Measurements from ENCODE around the gene TNNI2.

TNNI2 gene

GRCh38 chr11:1864831-1865665 is 26.3 kb downstream of the TNNI2 start:
- DNase-seq (ENCODE audit: low read depth, low spot score), result no peak
- Histone ChIP-seq H3K27me3 (ENCODE audit: control insufficient read depth, insufficient read depth, low read length) (no peaks in the 10 kb centered on the region), H3K9me3 (ENCODE audit: control insufficient read depth, insufficient read depth, low read length) (no peaks in the 10 kb centered on the region), H3K27ac (ENCODE audit: low read length) (no peak overlapping the region), H3K36me3 (ENCODE audit: control insufficient read depth, insufficient read depth, low read length) (0 out of 2 replicates have a peak, but pooled peaks cover 3% of the 10 kb centered on the region), H3K4me1 (ENCODE audit: control insufficient read depth, insufficient read depth, low read length) (peaks cover 7% of the 10 kb centered on the region), H3K4me3 (ENCODE audit: low read length) (no peak overlapping the region)
- no CpG with 5 or more reads among the region's 30 CpGs for WGBS (ENCODE audit: insufficient coverage, insufficient read length)

GRCh38 chr11:1866226-1866625 is 27.4 kb downstream of the TNNI2 start:
- Histone ChIP-seq H3K4me1 (ENCODE audit: control insufficient read depth, insufficient read depth, low read length) (peaks cover 7% of the 10 kb centered on the region), H3K36me3 (ENCODE audit: control insufficient read depth, insufficient read depth, low read length) (0 out of 2 replicates have a peak, but pooled peaks cover 3% of the 10 kb centered on the region), H3K27me3 (ENCODE audit: control insufficient read depth, insufficient read depth, low read length) (no peaks in the 10 kb centered on the region), H3K9me3 (ENCODE audit: control insufficient read depth, insufficient read depth, low read length) (no peaks in the 10 kb centered on the region), H3K4me3 (ENCODE audit: low read length) (no peak overlapping the region), H3K27ac (ENCODE audit: low read length) (no peak overlapping the region)
- DNase-seq (ENCODE audit: low read depth, low spot score), result no peak
- WGBS (ENCODE audit: insufficient coverage, insufficient read length), result no CpG with 5 or more reads among the region's 8 CpGs

- no peak overlapping the region for H3K27ac ChIP-seq (ENCODE audit: low read length)
- no peak for DNase-seq (ENCODE audit: low read depth, low spot score)
- H3K27me3 ChIP-seq (ENCODE audit: control insufficient read depth, insufficient read depth, low read length), result no peaks in the 10 kb centered on the region
- WGBS (ENCODE audit: insufficient coverage, insufficient read length), result no CpG with 5 or more reads among the region's 15 CpGs
- H3K9me3 ChIP-seq (ENCODE audit: control insufficient read depth, insufficient read depth, low read length), result no peaks in the 10 kb centered on the region
- peaks cover 7% of the 10 kb centered on the region for H3K4me1 ChIP-seq (ENCODE audit: control insufficient read depth, insufficient read depth, low read length)
- H3K36me3 ChIP-seq (ENCODE audit: control insufficient read depth, insufficient read depth, low read length), result 0 out of 2 replicates have a peak, but pooled peaks cover 3% of the 10 kb centered on the region
- H3K4me3 ChIP-seq (ENCODE audit: low read length), result no peak overlapping the region
Observed at GRCh38 chr11:1866776-1867175, 28.0 kb downstream of the TNNI2 start.

GRCh38 chr11:1867381-1867780 is 28.6 kb downstream of the TNNI2 start:
- DNase-seq (ENCODE audit: low read depth, low spot score), result no peak
- 0 out of 2 replicates have a peak, but pooled peaks cover 3% of the 10 kb centered on the region for H3K36me3 ChIP-seq (ENCODE audit: control insufficient read depth, insufficient read depth, low read length)
- WGBS (ENCODE audit: insufficient coverage, insufficient read length), result no CpG with 5 or more reads among the region's 8 CpGs

GRCh38 chr11:1868056-1868635 is 29.4 kb downstream of the TNNI2 start:
- WGBS (ENCODE audit: insufficient coverage, insufficient read length), result no CpG with 5 or more reads among the region's 14 CpGs
- no peak for DNase-seq (ENCODE audit: low read depth, low spot score)
- Histone ChIP-seq H3K27ac (ENCODE audit: low read length) (no peak overlapping the region), H3K27me3 (ENCODE audit: control insufficient read depth, insufficient read depth, low read length) (no peaks in the 10 kb centered on the region), H3K4me3 (ENCODE audit: low read length) (no peak overlapping the region), H3K36me3 (ENCODE audit: control insufficient read depth, insufficient read depth, low read length) (0 out of 2 replicates have a peak, but pooled peaks cover under 1% of the 10 kb centered on the region), H3K9me3 (ENCODE audit: control insufficient read depth, insufficient read depth, low read length) (no peaks in the 10 kb centered on the region), H3K4me1 (ENCODE audit: control insufficient read depth, insufficient read depth, low read length) (peaks cover 5% of the 10 kb centered on the region)

More at GRCh38 chr11:1867381-1867780, 28.6 kb downstream of the TNNI2 start:
- peaks cover 7% of the 10 kb centered on the region for H3K4me1 ChIP-seq (ENCODE audit: control insufficient read depth, insufficient read depth, low read length)
- no peak overlapping the region for H3K27ac ChIP-seq (ENCODE audit: low read length)
- no peaks in the 10 kb centered on the region for H3K27me3 ChIP-seq (ENCODE audit: control insufficient read depth, insufficient read depth, low read length)
- H3K9me3 ChIP-seq (ENCODE audit: control insufficient read depth, insufficient read depth, low read length), result no peaks in the 10 kb centered on the region
- no peak overlapping the region for H3K4me3 ChIP-seq (ENCODE audit: low read length)

GRCh38 chr11:1868636-1869291 is 30.0 kb downstream of the TNNI2 start:
- no CpG with 5 or more reads among the region's 25 CpGs for WGBS (ENCODE audit: insufficient coverage, insufficient read length)
- Histone ChIP-seq H3K27me3 (ENCODE audit: control insufficient read depth, insufficient read depth, low read length) (no peaks in the 10 kb centered on the region), H3K27ac (ENCODE audit: low read length) (no peak overlapping the region), H3K4me3 (ENCODE audit: low read length) (no peak overlapping the region), H3K36me3 (ENCODE audit: control insufficient read depth, insufficient read depth, low read length) (no peaks in the 10 kb centered on the region), H3K9me3 (ENCODE audit: control insufficient read depth, insufficient read depth, low read length) (no peaks in the 10 kb centered on the region), H3K4me1 (ENCODE audit: control insufficient read depth, insufficient read depth, low read length) (no peaks in the 10 kb centered on the region)
- DNase-seq (ENCODE audit: low read depth, low spot score), result no peak

GRCh38 chr11:1869427-1870325 is 30.9 kb downstream of the TNNI2 start:
- H3K27me3 ChIP-seq (ENCODE audit: control insufficient read depth, insufficient read depth, low read length), result no peaks in the 10 kb centered on the region

GRCh38 chr11:1870326-1870696 is 31.5 kb downstream of the TNNI2 start:
- Histone ChIP-seq H3K4me1 (ENCODE audit: control insufficient read depth, insufficient read depth, low read length) (no peaks in the 10 kb centered on the region), H3K4me3 (ENCODE audit: low read length) (no peak overlapping the region), H3K9me3 (ENCODE audit: control insufficient read depth, insufficient read depth, low read length) (no peaks in the 10 kb centered on the region), H3K27ac (ENCODE audit: low read length) (no peak overlapping the region), H3K36me3 (ENCODE audit: control insufficient read depth, insufficient read depth, low read length) (no peaks in the 10 kb centered on the region; the same call in 1 of the 2 replicates), H3K27me3 (ENCODE audit: control insufficient read depth, insufficient read depth, low read length) (no peaks in the 10 kb centered on the region)
- WGBS (ENCODE audit: insufficient coverage, insufficient read length), result no CpG with 5 or more reads among the region's 12 CpGs
- DNase-seq (ENCODE audit: low read depth, low spot score), result no peak

More at GRCh38 chr11:1869427-1870325, 30.9 kb downstream of the TNNI2 start:
- no peaks in the 10 kb centered on the region for H3K9me3 ChIP-seq (ENCODE audit: control insufficient read depth, insufficient read depth, low read length)
- DNase-seq (ENCODE audit: low read depth, low spot score), result no peak
- H3K4me1 ChIP-seq (ENCODE audit: control insufficient read depth, insufficient read depth, low read length), result no peaks in the 10 kb centered on the region
- H3K36me3 ChIP-seq (ENCODE audit: control insufficient read depth, insufficient read depth, low read length), result no peaks in the 10 kb centered on the region
- H3K27ac ChIP-seq (ENCODE audit: low read length), result no peak overlapping the region
- no peak overlapping the region for H3K4me3 ChIP-seq (ENCODE audit: low read length)
- no CpG with 5 or more reads among the region's 34 CpGs for WGBS (ENCODE audit: insufficient coverage, insufficient read length)

- Histone ChIP-seq H3K9me3 (ENCODE audit: control insufficient read depth, insufficient read depth, low read length) (no peaks in the 10 kb centered on the region), H3K4me3 (ENCODE audit: low read length) (no peak overlapping the region), H3K36me3 (ENCODE audit: control insufficient read depth, insufficient read depth, low read length) (no peaks in the 10 kb centered on the region; the same call in 1 of the 2 replicates), H3K27me3 (ENCODE audit: control insufficient read depth, insufficient read depth, low read length) (no peaks in the 10 kb centered on the region), H3K4me1 (ENCODE audit: control insufficient read depth, insufficient read depth, low read length) (no peaks in the 10 kb centered on the region), H3K27ac (ENCODE audit: low read length) (no peak overlapping the region)
- no peak for DNase-seq (ENCODE audit: low read depth, low spot score)
- no CpG with 5 or more reads among the region's 50 CpGs for WGBS (ENCODE audit: insufficient coverage, insufficient read length)
Observed at GRCh38 chr11:1870721-1871466, 32.1 kb downstream of the TNNI2 start.
